ENCODE results near the gene LRIT3. TPM values are rescaled to one million over a fixed set of nuclear protein-coding genes. Genes with fewer than 3 reads are reported as not detected.

LRIT3 gene
- polyA plus RNA-seq, 3 donors: 0.07 TPM; not detected in 2

DNA sequence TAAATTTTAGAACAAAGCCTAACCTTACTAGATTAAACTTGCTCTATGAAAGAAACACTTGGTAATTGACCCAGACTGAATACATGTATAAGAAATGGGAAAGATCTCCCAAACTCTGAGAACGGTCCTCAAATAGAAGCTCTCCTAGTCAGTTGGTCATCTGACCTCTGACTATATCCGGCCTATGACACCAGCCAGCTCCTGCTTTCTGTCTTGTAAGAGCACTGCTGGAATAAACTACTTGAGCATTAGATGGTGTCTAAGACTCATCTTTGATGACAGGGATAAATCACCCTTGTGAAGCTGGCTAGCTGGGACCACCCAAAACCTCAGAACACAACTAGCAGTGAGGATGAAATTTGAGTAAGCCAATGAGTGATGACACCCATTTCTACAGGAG is 24.2 kb downstream of the LRIT3 start:
- Mint-ChIP-seq H3K4me1 (no peaks in the 10 kb centered on the region), H3K27ac (peak overlapping the region in 1 of 7 donors; percentile 10), H3K4me3 (no peak overlapping the region), H3K36me3 (no peaks in the 10 kb centered on the region), H3K27me3 (ENCODE audit: low read depth in 3 of 3) (no peaks in the 10 kb centered on the region), H3K9me3 (peaks cover 0 to 3% (median 2%) of the 10 kb centered on the region in 7 donors)
- Histone ChIP-seq H4K20me1 (ENCODE audit: insufficient read depth, low read length) (no peaks in the 10 kb centered on the region), H3K4me3 (replicated peaks in 1 of 3; ENCODE audit: low read depth in 2 of 3, low read length in 3 of 3) (no peak overlapping the region), H3K4me1 (ENCODE audit: control insufficient read depth in 1 of 2, insufficient read depth in 2 of 2, low read length in 2 of 2) (no peaks in the 10 kb centered on the region), H3K27me3 (ENCODE audit: control insufficient read depth in 2 of 2, insufficient read depth in 2 of 2, low read length in 2 of 2) (no peaks in the 10 kb centered on the region), H2AFZ (ENCODE audit: insufficient read depth, low read depth, low read length, poor library complexity, severe bottlenecking) (no peak overlapping the region), H3K27ac (ENCODE audit: low read depth in 1 of 2, low read length in 2 of 2) (no peak overlapping the region), H3K79me2 (ENCODE audit: insufficient read depth, low read length) (no peaks in the 10 kb centered on the region), H3K36me3 (replicated peaks in 1 of 2; ENCODE audit: control insufficient read depth in 1 of 2, insufficient read depth in 2 of 2, low read length in 2 of 2) (no peaks in the 10 kb centered on the region), H3K4me2 (replicated peaks; ENCODE audit: extremely low read depth, low read length, poor library complexity, severe bottlenecking) (no peak overlapping the region), H3K9ac (ENCODE audit: insufficient read depth, low read length, poor library complexity, severe bottlenecking) (no peak overlapping the region), H3K9me3 (replicated peaks in 1 of 2; ENCODE audit: control insufficient read depth in 1 of 2, insufficient read depth in 1 of 2, low read length in 2 of 2) (no peaks in the 10 kb centered on the region)
- no CpG with 5 or more reads among the region's 2 CpGs for WGBS (ENCODE audit: insufficient coverage)
- TF ChIP-seq CTCF (IDR thresholded peaks at IDR 0.05): no peak
- intact Hi-C loops (cut with micrococcal nuclease): no loop called here
- no peak for DNase-seq

GRCh38 chr4:109872950-109873656 is 25.2 kb downstream of the LRIT3 start:
- no peak overlapping the region for H3K27ac Mint-ChIP-seq
- no peaks in the 10 kb centered on the region for H3K36me3 Mint-ChIP-seq
- DNase-seq: no peak
- Histone ChIP-seq H2AFZ (ENCODE audit: insufficient read depth, low read depth, low read length, poor library complexity, severe bottlenecking) (no peak overlapping the region), H3K4me3 (replicated peaks in 1 of 3; ENCODE audit: low read depth in 2 of 3, low read length in 3 of 3) (no peak overlapping the region), H3K9ac (ENCODE audit: insufficient read depth, low read length, poor library complexity, severe bottlenecking) (no peak overlapping the region), H3K4me2 (replicated peaks; ENCODE audit: extremely low read depth, low read length, poor library complexity, severe bottlenecking) (no peak overlapping the region), H3K79me2 (ENCODE audit: insufficient read depth, low read length) (no peaks in the 10 kb centered on the region), H3K36me3 (replicated peaks in 1 of 2; ENCODE audit: control insufficient read depth in 1 of 2, insufficient read depth in 2 of 2, low read length in 2 of 2) (no peaks in the 10 kb centered on the region), H3K27me3 (ENCODE audit: control insufficient read depth in 2 of 2, insufficient read depth in 2 of 2, low read length in 2 of 2) (no peaks in the 10 kb centered on the region), H3K4me1 (ENCODE audit: control insufficient read depth in 1 of 2, insufficient read depth in 2 of 2, low read length in 2 of 2) (no peaks in the 10 kb centered on the region), H4K20me1 (ENCODE audit: insufficient read depth, low read length) (no peaks in the 10 kb centered on the region), H3K27ac (ENCODE audit: low read depth in 1 of 2, low read length in 2 of 2) (no peak overlapping the region), H3K9me3 (replicated peaks in 1 of 2; ENCODE audit: control insufficient read depth in 1 of 2, insufficient read depth in 1 of 2, low read length in 2 of 2) (no peaks in the 10 kb centered on the region)
- peaks cover 0 to 3% (median 2%) of the 10 kb centered on the region in 7 donors for H3K9me3 Mint-ChIP-seq
- WGBS (ENCODE audit: insufficient coverage): 100% methylated on average over 5 of the region's 6 CpGs
- TF ChIP-seq CTCF (IDR thresholded peaks at IDR 0.05): no peak
- H3K27me3 Mint-ChIP-seq (ENCODE audit: low read depth in 3 of 3): no peaks in the 10 kb centered on the region
- no peak overlapping the region for H3K4me3 Mint-ChIP-seq
- intact Hi-C loops (cut with micrococcal nuclease): no loop called here
- H3K4me1 Mint-ChIP-seq: no peaks in the 10 kb centered on the region
